Left lung (tissue), 10 donors: ENCODE results near the gene DPY19L2. TPM values are rescaled to one million over a fixed set of nuclear protein-coding genes. Genes with fewer than 3 reads are reported as not detected.
A peak's percentile ranks its signal among the peaks of the same experiment; 100 is the strongest.
"Not testable (repeated sequence)": the region's sequence is repeated elsewhere in the genome, so short reads cannot be mapped to it uniquely, and the experiment has no call there.

Experiments
- ATAC-seq: fragments of 200-7000 bp; cut with Tn5 transposase; one replicate; pipeline ENCODE4 v1.9.1; 2020; ENCODE audit warnings: moderate library complexity
- DNase-seq, 4 donors: peaks; one replicate each; pipeline ENCODE4 v3.0.0-alpha.2; 2013 to 2020
- H3K27ac ChIP-seq, 2 donors: fragments of 200-600 bp; sonication (generic) in 1 of 2; one replicate each; pipeline versions ENCODE4 v1.5.0 to v1.8.0; 2020 to 2021
- H3K27me3 ChIP-seq, 2 donors: fragments of 200-600 bp; sonication (generic) in 1 of 2; one replicate each; pipeline versions ENCODE4 v1.5.0 to v1.8.0; 2020 to 2021
- H3K36me3 ChIP-seq, 2 donors: fragments of 200-600 bp; sonication (generic) in 1 of 2; one replicate each; pipeline versions ENCODE4 v1.5.0 to v1.8.0; 2020 to 2021
- H3K4me1 ChIP-seq, 2 donors: fragments of 200-600 bp; one replicate each; pipeline ENCODE4 v1.8.0; 2021
- H3K4me3 ChIP-seq, 2 donors: fragments of 200-600 bp; sonication (generic) in 1 of 2; one replicate each; pipeline versions ENCODE4 v1.5.0 to v1.8.0; 2020 to 2021; ENCODE audit warnings: mild to moderate bottlenecking in 1 of 2
- H3K9me3 ChIP-seq, 2 donors: fragments of 200-600 bp; sonication (generic) in 1 of 2; one replicate each; pipeline versions ENCODE4 v1.5.0 to v1.8.0; 2020 to 2021
- intact Hi-C, 2 donors: fragments of 100-400 bp; cut with DNase I; formaldehyde crosslinking; loops; one replicate each; pipeline versions ENCODE4 v1.11.2 to v1.14.2; 2022
- polyA plus RNA-seq, 6 donors: library from polyadenylated mRNA; unstranded; fragments of 120-200 nt; gene quantifications; one replicate each; pipeline ENCODE4 v1.2.1, GENCODE V29; 2013; ENCODE audit not compliant: insufficient read length in 6 of 6
- total RNA-seq, 2 donors: library from RNA; stranded (reverse); fragmentation: NEBNext Ultra II Directional; extraction: Animal tissue kit (Norgen Biotek cat#: 25700); gene quantifications; one replicate each; pipeline ENCODE4 v1.2.1, GENCODE V29; 2021
- TF ChIP-seq, protein P1 (sequence below), 2 donors: fragments of 200-600 bp; sonication (generic) in 1 of 2; IDR thresholded peaks; one replicate each; pipeline versions ENCODE4 v1.5.0 to v1.8.0; 2021; ENCODE audit warnings: antibody characterized with exemption in 2 of 2
- donor health status: DM: no; HTN: yes; CAD: no.
- donor health status: DM: no; HTN: no; CAD: no.

Gene DPY19L2
- total and polyA plus RNA-seq, 8 donors: 1.2 to 33.3 (median 23.4) TPM

DNA sequence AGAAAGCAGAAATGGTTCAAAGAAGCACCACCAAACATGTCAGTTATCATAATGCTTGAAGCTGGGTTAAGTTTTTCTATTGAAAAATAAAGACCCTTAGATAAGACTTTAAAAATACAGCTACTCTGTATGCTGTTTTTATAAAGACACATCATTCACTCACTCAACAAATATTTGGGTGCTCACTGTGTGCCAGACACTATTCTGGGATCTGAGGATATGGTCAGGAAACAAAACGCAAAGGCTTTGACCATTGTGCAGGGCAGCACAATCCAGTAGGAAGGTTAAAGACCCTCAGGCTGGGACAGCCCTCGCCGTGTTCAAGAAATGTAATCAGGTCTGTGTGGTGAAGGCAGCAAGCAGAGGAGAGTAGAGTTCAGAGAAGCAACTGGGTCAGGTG is 38.0 kb upstream of the DPY19L2 start:
- H3K4me3 ChIP-seq: no peak overlapping the region
- ATAC-seq (no peak), DNase-seq (no peak)
- H3K27ac ChIP-seq: no peak overlapping the region
- no peaks in the 10 kb centered on the region for H3K9me3 ChIP-seq
- no peaks in the 10 kb centered on the region for H3K36me3 ChIP-seq
- no peaks in the 10 kb centered on the region for H3K4me1 ChIP-seq
- intact Hi-C loops: no loop called here
- TF ChIP-seq, protein P1, sequence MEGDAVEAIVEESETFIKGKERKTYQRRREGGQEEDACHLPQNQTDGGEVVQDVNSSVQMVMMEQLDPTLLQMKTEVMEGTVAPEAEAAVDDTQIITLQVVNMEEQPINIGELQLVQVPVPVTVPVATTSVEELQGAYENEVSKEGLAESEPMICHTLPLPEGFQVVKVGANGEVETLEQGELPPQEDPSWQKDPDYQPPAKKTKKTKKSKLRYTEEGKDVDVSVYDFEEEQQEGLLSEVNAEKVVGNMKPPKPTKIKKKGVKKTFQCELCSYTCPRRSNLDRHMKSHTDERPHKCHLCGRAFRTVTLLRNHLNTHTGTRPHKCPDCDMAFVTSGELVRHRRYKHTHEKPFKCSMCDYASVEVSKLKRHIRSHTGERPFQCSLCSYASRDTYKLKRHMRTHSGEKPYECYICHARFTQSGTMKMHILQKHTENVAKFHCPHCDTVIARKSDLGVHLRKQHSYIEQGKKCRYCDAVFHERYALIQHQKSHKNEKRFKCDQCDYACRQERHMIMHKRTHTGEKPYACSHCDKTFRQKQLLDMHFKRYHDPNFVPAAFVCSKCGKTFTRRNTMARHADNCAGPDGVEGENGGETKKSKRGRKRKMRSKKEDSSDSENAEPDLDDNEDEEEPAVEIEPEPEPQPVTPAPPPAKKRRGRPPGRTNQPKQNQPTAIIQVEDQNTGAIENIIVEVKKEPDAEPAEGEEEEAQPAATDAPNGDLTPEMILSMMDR (IDR thresholded peaks at IDR 0.05): no peak
- H3K27me3 ChIP-seq: no peaks in the 10 kb centered on the region

DNA sequence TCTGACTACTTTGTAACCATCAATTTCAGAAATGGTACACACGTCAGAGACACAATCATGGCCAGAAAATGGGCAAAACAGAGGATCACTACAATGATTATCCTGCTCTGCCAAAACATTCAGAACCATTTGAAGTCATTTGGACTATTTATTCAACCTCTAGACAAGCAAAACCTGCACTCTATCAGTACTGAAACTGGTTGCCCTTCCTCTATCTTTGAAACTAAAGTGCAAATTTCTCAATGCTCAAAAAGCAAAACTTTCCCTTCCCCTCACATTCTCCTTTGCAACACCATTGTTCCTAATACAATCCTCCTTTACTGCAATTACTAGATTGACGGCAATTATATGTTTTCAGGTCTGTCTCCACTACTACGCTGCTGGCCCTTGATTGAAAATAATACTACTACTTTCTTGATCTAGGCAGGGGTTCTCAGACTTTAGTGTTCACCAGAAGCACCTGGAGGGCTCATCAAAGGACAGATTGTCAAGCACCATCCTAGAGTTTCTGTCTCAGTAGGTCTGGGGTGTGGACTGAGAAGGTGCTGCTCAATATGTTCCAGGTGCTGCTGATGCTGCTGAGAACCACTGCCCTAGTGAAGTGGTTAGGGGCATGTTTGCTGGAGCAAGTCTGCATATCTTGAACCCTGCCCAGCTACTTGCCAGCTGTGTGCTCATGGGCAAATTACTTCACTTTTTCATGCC is 31.5 kb upstream of the DPY19L2 start:
- ATAC-seq, intact Hi-C loops, H3K36me3 ChIP-seq, H3K4me3 ChIP-seq, H3K4me1 ChIP-seq, H3K27me3 ChIP-seq, H3K9me3 ChIP-seq, H3K27ac ChIP-seq, DNase-seq: not testable (repeated sequence)

DNA sequence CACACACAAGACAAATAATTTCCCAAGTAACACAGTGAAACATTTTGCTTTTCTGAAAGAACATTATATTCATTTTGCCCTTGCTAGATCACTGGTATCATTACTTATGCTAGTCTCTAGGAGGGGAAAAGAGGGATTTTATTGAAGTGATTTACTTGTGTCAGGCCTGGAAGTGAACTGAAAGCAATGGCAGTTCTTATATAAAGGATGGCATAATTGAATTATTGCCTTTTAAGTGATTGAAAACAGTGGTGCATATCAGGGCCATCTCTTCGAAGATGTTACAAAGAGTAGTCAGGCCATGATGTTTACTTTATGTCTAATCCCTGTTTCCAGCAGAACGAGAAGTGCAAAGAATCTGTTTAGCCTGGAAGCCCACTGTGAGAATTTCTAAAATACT is 30.7 kb upstream of the DPY19L2 start:
- ATAC-seq, H3K27me3 ChIP-seq, H3K4me1 ChIP-seq, H3K27ac ChIP-seq, H3K4me3 ChIP-seq, DNase-seq, intact Hi-C loops, H3K36me3 ChIP-seq, H3K9me3 ChIP-seq: not testable (repeated sequence)

DNA sequence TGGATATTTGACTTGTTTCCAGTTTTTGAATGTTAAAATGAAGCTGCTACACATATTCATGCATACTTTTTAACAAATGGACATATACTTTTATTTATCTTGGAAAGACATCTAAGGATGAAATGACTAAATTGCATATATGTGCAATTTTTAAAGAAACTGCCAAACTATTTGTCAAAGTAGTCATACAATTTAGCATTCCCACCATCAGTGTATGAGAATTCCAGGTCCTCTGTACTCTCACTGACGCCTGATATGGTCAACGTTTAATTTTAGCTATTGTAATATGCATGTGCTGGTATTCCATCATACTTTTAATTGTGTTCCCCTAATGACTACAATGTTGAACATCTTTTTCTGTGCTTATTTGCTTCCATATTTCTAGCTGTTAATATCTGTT is 22.5 kb upstream of the DPY19L2 start:
- H3K27ac ChIP-seq, H3K36me3 ChIP-seq, H3K4me1 ChIP-seq, DNase-seq, H3K27me3 ChIP-seq, ATAC-seq, intact Hi-C loops, H3K4me3 ChIP-seq, H3K9me3 ChIP-seq: not testable (repeated sequence)

DNA sequence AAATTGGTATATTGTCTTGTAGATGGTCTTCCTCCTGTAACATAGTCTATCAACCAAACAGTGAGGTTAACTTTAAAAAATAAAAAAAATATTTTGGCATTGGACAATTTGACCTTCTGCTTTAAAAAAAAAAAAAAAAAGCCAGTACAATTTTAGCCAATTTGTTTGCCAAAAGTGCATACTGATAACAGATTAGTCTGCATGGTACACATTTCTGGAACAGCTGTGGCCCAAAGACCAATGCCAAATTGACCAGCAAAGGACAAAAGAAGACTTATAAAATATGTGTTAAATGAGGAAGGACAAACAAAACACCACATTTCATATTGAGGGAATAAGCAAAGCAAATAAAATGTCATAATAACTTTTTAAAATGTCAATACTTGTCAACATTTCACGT is 20.8 kb upstream of the DPY19L2 start:
- intact Hi-C loops, H3K27ac ChIP-seq, H3K27me3 ChIP-seq, H3K4me3 ChIP-seq, H3K36me3 ChIP-seq, ATAC-seq, H3K9me3 ChIP-seq, H3K4me1 ChIP-seq, DNase-seq: not testable (repeated sequence)

DNA sequence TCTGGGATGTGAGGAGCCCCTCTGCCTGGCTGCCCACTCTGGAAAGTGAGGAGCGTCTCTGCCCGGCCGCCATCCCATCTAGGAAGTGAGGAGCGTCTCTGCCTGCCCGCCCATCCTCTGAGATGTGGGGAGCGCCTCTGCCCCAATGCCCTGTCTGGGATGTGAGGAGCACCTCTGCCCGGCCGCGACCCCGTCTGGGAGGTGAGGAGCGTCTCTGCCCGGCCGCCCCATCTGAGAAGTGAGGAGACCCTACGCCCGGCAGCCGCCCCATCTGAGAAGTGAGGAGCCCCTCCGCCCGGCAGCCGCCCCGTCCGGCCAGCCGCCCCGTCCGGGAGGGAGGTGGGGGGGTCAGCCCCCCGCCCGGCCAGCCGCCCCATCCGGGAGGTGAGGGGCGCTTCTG is 18.3 kb upstream of the DPY19L2 start:
- H3K27ac ChIP-seq, H3K27me3 ChIP-seq, H3K4me1 ChIP-seq, H3K36me3 ChIP-seq, H3K4me3 ChIP-seq, ATAC-seq, intact Hi-C loops, H3K9me3 ChIP-seq: not testable (repeated sequence)
- peak in 1 of 4 donors; percentile 56 for DNase-seq

DNA sequence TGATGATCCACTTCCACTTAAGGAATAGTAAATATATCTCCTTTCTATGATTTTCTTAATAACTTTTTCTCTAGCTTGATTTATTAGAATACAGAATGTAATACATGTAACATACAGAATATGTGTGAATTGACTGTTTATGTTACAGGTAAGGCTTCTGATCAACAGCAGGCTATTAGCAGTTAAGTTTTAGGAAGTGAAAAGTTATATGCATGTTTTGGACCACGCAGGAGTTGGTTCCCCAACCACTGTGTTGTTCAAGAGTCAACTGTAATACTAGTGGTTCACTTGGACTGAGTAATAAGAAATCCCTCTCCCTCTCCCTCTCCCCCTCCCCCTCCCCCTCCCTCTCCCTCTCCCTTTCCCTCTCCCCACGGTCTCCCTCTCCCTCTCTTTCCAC is 17.5 kb upstream of the DPY19L2 start:
- not testable (repeated sequence) for H3K9me3 ChIP-seq

DNA sequence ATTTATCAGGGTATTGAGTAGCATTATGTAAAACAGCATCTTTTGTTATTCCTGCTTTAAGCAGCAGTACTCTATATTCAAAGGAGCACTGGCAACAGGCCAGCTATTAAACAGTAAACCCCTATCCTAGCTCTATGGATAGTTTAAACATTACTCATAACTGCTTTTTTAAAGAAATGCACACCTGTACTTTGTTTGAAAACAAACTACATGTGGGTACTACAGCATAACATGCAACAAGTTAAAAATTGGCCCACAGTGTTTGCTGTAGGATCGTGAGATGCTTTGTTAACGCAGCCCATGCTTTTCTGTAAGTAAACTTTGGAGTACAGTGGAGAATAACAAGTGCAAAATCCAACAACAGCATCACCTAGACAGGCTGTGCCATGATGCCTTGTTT is 14.3 kb upstream of the DPY19L2 start:
- H3K9me3 ChIP-seq, H3K4me1 ChIP-seq, ATAC-seq, intact Hi-C loops, H3K27me3 ChIP-seq, H3K27ac ChIP-seq, H3K4me3 ChIP-seq, DNase-seq, H3K36me3 ChIP-seq: not testable (repeated sequence)

More for the DNA sequence above, 17.5 kb upstream of the DPY19L2 start:
- H3K4me1 ChIP-seq, DNase-seq, H3K36me3 ChIP-seq, H3K27me3 ChIP-seq, H3K27ac ChIP-seq, ATAC-seq, intact Hi-C loops, H3K4me3 ChIP-seq: not testable (repeated sequence)

DNA sequence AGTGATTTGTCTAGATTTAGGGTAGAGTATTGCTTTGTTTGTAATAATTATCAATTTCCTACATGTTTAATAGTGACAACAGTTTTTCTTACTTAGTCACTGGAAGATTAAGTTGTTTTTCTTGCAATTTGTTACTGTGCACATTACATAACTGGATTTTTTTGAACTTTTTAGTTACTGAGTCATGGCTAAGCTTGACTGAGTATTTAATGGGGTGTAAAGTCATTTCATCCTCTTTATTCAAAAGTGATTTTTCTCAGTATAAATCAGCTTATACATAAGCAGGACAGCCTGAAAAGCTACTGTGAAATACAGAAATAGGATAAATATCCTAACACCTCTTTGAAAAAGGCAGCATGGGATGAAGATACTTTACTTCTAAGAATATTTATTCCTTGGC is 12.5 kb upstream of the DPY19L2 start:
- intact Hi-C loops, H3K9me3 ChIP-seq, H3K4me3 ChIP-seq, ATAC-seq, H3K27ac ChIP-seq, H3K27me3 ChIP-seq, DNase-seq, H3K36me3 ChIP-seq, H3K4me1 ChIP-seq: not testable (repeated sequence)

DNA sequence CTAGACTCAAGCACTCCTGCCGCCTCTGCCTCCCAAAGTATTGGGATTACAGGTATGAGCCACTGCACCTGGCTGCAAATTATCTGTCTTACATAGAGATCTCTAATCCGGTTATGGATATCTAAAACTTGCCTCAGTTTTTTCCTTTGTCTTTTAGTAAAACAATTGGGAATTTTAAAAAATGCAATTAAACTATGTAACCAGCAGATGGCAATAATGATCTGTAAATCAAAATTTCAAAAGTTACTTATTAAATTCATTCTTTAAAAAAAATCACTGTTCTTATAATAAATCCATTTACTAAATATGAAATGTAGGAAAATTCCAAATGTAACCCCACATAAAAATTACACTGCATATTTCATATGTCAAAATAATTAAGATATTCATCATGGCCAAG is 4.3 kb upstream of the DPY19L2 start:
- H3K27ac ChIP-seq, intact Hi-C loops, H3K4me3 ChIP-seq, H3K9me3 ChIP-seq, H3K36me3 ChIP-seq, DNase-seq, ATAC-seq, H3K4me1 ChIP-seq: not testable (repeated sequence)
- H3K27me3 ChIP-seq: peaks cover 0 to 17% of the 10 kb centered on the region in 2 donors

DNA sequence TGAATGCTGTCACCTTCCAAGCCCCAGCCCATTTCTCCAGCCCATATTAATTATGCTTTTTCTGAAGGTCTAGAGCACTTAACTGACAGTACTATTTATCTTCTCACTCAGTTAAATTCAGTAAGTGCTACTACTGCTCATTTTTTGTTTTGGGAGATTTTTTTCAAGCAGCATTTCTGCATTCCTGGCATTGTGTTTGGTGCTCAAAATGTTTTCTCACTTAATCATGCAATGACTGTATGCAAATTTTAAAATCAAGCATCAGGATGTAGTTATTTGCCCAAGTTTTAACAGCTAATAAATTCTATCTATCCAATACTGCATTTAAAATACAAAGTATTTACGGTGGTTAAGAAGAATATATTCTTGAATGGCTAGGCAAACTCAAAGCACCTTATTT is 1.6 kb upstream of the DPY19L2 start:
- intact Hi-C loops, DNase-seq, H3K4me1 ChIP-seq, H3K27ac ChIP-seq, H3K36me3 ChIP-seq, H3K9me3 ChIP-seq, ATAC-seq, H3K4me3 ChIP-seq: not testable (repeated sequence)
- peaks cover 0 to 19% of the 10 kb centered on the region in 2 donors for H3K27me3 ChIP-seq

DNA sequence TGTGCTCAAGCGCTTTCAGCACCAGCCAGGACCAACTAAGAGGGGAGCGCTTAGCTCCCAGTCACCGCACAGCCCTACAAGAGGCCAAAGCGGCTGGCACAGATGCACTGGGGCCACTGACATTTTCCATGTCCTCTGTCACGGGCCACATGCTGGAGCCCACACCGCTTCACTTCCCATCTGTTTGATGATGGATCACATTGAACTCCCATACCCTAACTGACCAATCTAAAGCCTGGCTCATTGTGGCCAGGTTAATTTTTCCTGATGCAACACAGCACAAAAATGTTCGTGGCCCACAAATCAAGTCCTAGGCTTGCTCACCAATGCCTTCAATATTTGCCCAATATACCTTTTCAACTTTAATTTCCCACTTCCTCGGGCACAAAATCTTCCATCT is 1.1 kb upstream of the DPY19L2 start:
- H3K4me3 ChIP-seq, H3K36me3 ChIP-seq, DNase-seq, ATAC-seq, H3K4me1 ChIP-seq, H3K27ac ChIP-seq, intact Hi-C loops, H3K9me3 ChIP-seq: not testable (repeated sequence)
- H3K27me3 ChIP-seq: peaks cover 0 to 19% of the 10 kb centered on the region in 2 donors

DNA sequence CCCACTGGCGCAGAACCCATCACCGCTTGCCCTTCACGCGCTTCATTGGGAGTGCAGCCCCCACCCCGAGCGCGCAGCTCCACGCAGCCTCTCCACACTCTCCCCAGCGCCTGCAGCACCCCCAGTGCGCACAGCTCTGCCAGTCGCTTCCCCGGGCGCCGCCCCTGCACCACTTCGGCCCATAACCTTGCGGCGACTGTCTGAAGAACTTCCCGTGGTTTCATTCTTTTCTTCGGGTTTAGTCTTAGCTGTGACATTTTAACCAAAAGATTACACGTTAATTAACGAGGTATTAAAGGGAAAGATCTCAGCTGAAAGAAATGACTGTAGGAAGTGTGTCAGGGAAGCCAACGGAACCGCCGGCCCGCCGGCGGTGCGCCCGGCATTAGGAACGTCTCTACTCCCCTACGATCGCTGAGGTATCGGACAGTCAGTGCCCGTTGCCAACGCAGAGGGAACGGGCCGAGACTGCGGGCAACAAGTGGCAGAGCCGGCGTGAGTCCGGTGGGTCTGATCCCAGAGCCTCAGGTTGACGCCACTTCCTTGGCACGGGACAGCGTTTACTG is 590 bp upstream of the DPY19L2 start:
- H3K36me3 ChIP-seq, H3K4me1 ChIP-seq, H3K27ac ChIP-seq, intact Hi-C loops, H3K9me3 ChIP-seq: not testable (repeated sequence)
- peak; percentile 15 to 75 (median 28) for DNase-seq
- peak overlapping the region; percentile 54 to 55 for H3K4me3 ChIP-seq
- peak; percentile 78 for ATAC-seq
- peaks cover 0 to 19% of the 10 kb centered on the region in 2 donors for H3K27me3 ChIP-seq
